Right lobe of liver (tissue), 6 donors: ENCODE measurements around the gene SLC5A3. TPM values are rescaled to one million over a fixed set of nuclear protein-coding genes. Genes with fewer than 3 reads are reported as not detected.

ENCODE experiments used
- ATAC-seq, 4 donors: fragments of 200-7000 bp; cut with Tn5 transposase; one replicate each; pipeline ENCODE4 v1.9.1; 2020; ENCODE audit warnings: mild to moderate bottlenecking in 4 of 4, moderate library complexity in 4 of 4
- DNase-seq, 3 donors: peaks; one replicate each; pipeline ENCODE4 v3.0.0-alpha.2; 2020
- H3K27ac ChIP-seq, 3 donors: fragments of 200-600 bp; one replicate each; pipeline ENCODE4 v1.8.0; 2022
- H3K27me3 ChIP-seq, 2 donors: fragments of 200-600 bp; one replicate each; pipeline ENCODE4 v1.8.0; 2022
- H3K36me3 ChIP-seq, 4 donors: fragments of 200-600 bp; sonication (generic) in 1 of 4; one replicate each; pipeline versions ENCODE4 v1.5.1 to v1.8.0; 2017 to 2022; ENCODE audit warnings: control low read depth in 1 of 4
- H3K4me1 ChIP-seq, 4 donors: fragments of 200-600 bp; sonication (generic) in 1 of 4; one replicate each; pipeline versions ENCODE4 v1.5.1 to v1.8.0; 2017 to 2022; ENCODE audit warnings: control low read depth in 1 of 4
- H3K4me3 ChIP-seq, 3 donors: fragments of 200-600 bp; one replicate each; pipeline ENCODE4 v1.8.0; 2022
- H3K9me3 ChIP-seq, 4 donors: fragments of 200-600 bp; sonication (generic) in 1 of 4; one replicate each; pipeline versions ENCODE4 v1.5.1 to v1.8.0; 2017 to 2022; ENCODE audit warnings: control low read depth in 1 of 4
- CTCF ChIP-seq, 4 donors: fragments of 200-600 bp in 3 of 4; fragments of 450-650 bp in 1 of 4; IDR thresholded peaks; one replicate each; pipeline versions ENCODE4 v1.5.1 to v1.8.0; 2016 to 2022; ENCODE audit warnings: antibody characterized with exemption in 4 of 4, mild to moderate bottlenecking in 2 of 4
- POLR2A ChIP-seq: fragments of 450-650 bp; IDR thresholded peaks from one replicate; pipeline ENCODE4 v1.6.1; 2017; ENCODE audit warnings: antibody characterized with exemption, mild to moderate bottlenecking
- WGBS: methylation state at CpG from one replicate; pipeline ENCODE4 v1.1.6; 2018; ENCODE audit warnings: low coverage, low lambda C conversion rate; ENCODE audit not compliant: insufficient coverage; ENCODE audit errors: missing lambda C conversion rate; 5-methylcytosine and 5-hydroxymethylcytosine counted together
- intact Hi-C, 2 donors: fragments of 100-400 bp; cut with DNase I; formaldehyde crosslinking; loops; one replicate each; pipeline versions ENCODE4 v1.11.2 to v1.14.1; 2022
- total RNA-seq, 6 experiments: library from RNA; depleted of rRNA in 2 of 6; stranded (reverse); fragments of >200 nt in 2 of 6; fragmentation: NEBNext Ultra II Directional in 3 of 6; extraction: Animal tissue kit (Norgen Biotek cat#: 25700) in 3 of 6; gene quantifications; one replicate each; pipeline versions ENCODE4 v1.1.0 to v1.2.4, GENCODE V29; 2016 to 2023
- donor health status: DM: no; HTN: yes; CAD: no.
- donor health status: DM: no; HTN: no; CAD: no.
- donor health status: DM: no; HTN: no; CAD: no.
- donor health status: DM: no; HTN: yes; CAD: no.
- donor health status: DM: no; HTN: yes; CAD: no.

Gene SLC5A3
- total RNA-seq, 6 experiments from 2014 or later: 8.0 to 12.7 (median 10.1) TPM

- H3K36me3 ChIP-seq: no peaks in the 10 kb centered on the region
- intact Hi-C loops: no loop called here
- ATAC-seq: peak; percentile 44 to 67 (median 60)
- H3K27ac ChIP-seq: peak overlapping the region; percentile 65 to 97 (median 70)
- TF ChIP-seq POLR2A: no peak
- no peak for TF ChIP-seq CTCF (IDR thresholded peaks at IDR 0.05)
- peaks cover 0 to 18% (median 7%) of the 10 kb centered on the region in 4 donors for H3K4me1 ChIP-seq
- WGBS: 2% methylated on average over 10 of the region's 95 CpGs
- H3K9me3 ChIP-seq: no peaks in the 10 kb centered on the region
- DNase-seq: peak in 2 of 3 donors; percentile 68
- H3K27me3 ChIP-seq: no peaks in the 10 kb centered on the region
- peak overlapping the region; percentile 57 to 75 (median 73) for H3K4me3 ChIP-seq
Measured at GRCh38 chr21:34073749-34074282, 438 bp downstream of the SLC5A3 start.

- no peak for ATAC-seq
- Histone ChIP-seq H3K27me3 (no peaks in the 10 kb centered on the region), H3K4me1 (peaks cover 0 to 23% (median 11%) of the 10 kb centered on the region in 4 donors), H3K36me3 (no peaks in the 10 kb centered on the region), H3K9me3 (no peaks in the 10 kb centered on the region), H3K27ac (peak overlapping the region in 2 of 3 donors; percentile 52 to 97), H3K4me3 (peak overlapping the region; percentile 38 to 75 (median 58))
- TF ChIP-seq CTCF (IDR thresholded peaks at IDR 0.05) (no peak), POLR2A (no peak)
- 7% methylated on average over 28 of the region's 32 CpGs for WGBS
- DNase-seq: no peak
- intact Hi-C loops: no loop called here
Measured at GRCh38 chr21:34074283-34075090, 1.1 kb downstream of the SLC5A3 start.

- Histone ChIP-seq H3K4me1 (peaks cover 0 to 24% (median 12%) of the 10 kb centered on the region in 4 donors), H3K4me3 (peak overlapping the region; percentile 38 to 75 (median 58)), H3K36me3 (no peaks in the 10 kb centered on the region), H3K27ac (peak overlapping the region in 2 of 3 donors; percentile 52 to 97), H3K9me3 (no peaks in the 10 kb centered on the region), H3K27me3 (no peaks in the 10 kb centered on the region)
- WGBS: 38% methylated on average over 2 of the region's 2 CpGs
- ATAC-seq (no peak), DNase-seq (no peak)
- TF ChIP-seq POLR2A (no peak), CTCF (IDR thresholded peaks at IDR 0.05) (no peak)
- intact Hi-C loops: no loop called here
Measured at GRCh38 chr21:34075091-34075425, 1.7 kb downstream of the SLC5A3 start.

DNA sequence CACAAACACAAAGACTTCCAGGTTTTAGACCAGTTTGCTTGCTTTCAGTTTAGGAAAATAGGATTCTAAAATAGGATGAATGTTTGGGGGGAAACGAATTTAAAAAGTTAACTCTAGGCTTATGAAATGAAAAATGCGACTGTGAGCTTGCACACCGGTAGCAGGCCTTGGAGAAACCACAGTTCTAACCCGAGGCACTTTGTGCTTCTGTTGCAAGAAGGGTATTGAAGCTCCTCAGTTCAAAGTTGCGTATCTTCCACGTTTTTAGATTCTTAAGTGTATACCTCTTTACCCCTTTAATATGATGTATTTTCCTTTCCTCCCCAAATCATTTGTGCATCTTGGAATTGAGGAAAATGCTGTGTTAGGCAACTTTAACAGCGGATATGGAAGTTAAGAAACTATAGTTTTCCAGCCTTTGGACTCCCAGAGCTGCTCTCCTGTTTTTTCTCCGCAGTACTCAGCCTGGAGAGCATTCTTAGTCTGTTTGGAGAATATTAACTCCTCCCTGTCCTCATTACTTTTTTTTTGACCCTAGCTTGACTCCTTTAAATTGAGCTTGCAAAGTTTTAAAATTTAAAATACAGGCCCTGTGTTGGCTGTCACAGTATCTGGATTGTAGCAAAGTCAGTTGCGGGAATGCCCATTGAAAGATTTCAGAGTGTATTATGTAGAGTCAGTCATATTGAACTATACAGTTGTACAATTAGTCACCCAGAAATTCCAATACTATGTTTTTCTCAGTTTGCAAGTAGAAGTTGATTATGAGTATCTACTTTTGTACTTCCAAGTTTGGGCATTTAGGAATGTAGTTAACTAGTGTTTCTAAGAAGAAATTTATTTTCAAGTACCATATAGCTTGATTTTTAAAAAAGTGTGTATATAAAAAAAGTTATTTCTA, 2.6 kb downstream of the SLC5A3 start:
- Histone ChIP-seq H3K4me1 (peaks cover 0 to 27% (median 12%) of the 10 kb centered on the region in 4 donors), H3K4me3 (peak overlapping the region in 1 of 3 donors; percentile 75), H3K9me3 (no peaks in the 10 kb centered on the region), H3K27me3 (no peaks in the 10 kb centered on the region), H3K27ac (no peak overlapping the region), H3K36me3 (no peaks in the 10 kb centered on the region)
- intact Hi-C loops: no loop called here
- TF ChIP-seq POLR2A: no peak
- no peak for TF ChIP-seq CTCF (IDR thresholded peaks at IDR 0.05)
- ATAC-seq (no peak), DNase-seq (no peak)
- WGBS: 46% methylated on average over 9 of the region's 9 CpGs
